NCI-H226 (cell line): ENCODE data around the gene PBRM1.

Source experiments
- DNase-seq: peaks from one replicate; pipeline ENCODE4 v3.0.0-alpha.2; 2015

The PBRM1 gene

DNA sequence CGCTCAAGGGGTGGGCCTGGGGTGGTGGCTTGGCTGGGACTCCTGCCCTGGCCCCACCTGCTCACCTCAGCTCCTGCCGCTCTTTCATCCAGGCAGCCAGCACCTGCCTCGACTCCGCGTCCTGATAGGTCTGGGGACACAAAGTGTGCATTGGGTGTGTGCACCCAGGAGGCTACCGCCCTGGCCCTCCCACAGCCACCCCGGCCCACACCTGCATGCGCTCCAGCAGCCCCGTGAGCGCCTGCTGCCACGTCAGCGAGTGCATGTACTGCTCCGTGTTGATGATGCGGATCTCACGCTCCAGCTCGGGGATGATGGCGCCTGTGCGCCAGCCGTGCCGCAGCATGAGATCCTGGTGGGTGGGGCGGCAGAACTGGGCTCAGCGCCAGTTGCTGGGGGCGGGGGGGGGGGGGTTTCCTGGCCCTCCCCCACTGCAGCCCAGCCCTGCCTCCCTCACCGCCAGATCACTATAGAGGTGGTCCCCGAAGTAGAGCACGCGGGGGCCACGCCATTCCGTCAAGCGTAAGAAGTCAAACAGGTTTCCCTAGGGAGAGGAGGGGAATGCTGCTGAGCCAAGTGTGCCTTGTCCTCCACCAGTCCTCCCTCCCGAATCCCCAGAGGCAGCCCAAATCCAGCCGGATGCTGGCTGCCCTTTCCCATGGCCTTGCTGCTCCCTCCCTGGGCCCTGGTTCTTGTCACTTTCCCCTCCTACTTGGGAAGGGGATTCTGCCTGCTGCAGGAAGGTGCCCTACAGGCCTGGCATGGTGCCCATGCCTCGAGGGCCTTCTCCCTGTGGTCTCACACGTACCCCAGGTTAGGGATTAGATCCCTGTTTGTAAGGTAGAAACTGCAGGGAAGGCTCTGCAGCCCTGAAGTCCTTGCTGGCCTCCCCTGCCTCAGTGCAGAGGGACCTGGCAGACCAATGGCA is 160.7 kb downstream of the PBRM1 start:
- DNase-seq, result no peak

DNA sequence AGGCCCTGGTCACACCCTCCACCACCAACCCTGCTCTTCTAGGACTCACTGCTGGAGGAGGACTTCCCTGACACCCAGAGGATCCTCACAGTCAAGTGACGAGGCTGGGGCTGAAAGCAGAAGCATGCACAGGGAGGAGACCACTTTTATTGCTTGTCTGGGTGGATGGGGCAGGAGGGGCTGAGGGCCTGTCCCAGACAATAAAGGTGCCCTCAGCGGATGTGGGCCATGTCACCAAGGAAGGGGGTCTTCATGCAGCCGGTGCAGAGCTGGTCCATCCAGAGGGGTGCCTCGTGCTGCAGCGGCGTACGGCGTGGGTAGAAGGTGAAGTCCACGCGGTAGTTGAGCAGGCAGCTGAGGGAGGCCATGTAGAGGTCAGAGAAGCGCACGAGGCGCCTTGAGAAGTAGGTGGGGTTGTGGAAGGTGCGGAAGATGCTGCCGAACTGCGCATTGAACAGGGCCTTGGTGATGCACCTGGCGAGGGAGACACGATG is 161.4 kb downstream of the PBRM1 start:
- DNase-seq, result no peak

DNA sequence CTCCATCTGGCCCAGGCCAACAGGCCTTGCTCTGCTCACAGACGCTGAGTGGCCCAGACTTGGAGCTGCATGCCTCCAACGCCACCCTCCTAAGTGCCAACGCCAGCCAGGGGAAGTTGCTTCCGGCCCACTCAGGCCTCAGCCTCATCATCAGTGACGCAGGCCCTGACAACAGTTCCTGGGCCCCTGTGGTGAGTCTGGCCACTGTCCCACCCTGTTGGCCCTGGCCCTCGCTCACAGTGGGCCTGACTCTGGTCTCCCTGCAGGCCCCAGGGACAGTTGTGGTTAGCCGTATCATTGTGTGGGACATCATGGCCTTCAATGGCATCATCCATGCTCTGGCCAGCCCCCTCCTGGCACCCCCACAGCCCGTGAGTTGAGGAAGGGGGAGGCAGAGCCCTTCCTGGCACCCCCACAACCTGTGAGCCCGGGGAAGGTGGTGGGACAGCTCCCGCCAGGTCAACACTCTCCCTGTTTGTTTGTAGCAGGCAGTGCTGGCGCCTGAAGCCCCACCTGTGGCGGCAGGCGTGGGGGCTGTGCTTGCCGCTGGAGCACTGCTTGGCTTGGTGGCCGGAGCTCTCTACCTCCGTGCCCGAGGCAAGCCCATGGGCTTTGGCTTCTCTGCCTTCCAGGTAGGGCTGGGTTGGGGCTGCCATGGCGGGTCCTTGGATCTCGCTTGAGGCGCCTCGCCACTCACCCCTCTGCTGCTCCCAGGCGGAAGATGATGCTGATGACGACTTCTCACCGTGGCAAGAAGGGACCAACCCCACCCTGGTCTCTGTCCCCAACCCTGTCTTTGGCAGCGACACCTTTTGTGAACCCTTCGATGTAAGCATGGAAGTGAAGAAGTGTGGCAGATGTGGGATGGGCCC is 162.1 kb downstream of the PBRM1 start:
- no peak for DNase-seq

DNA sequence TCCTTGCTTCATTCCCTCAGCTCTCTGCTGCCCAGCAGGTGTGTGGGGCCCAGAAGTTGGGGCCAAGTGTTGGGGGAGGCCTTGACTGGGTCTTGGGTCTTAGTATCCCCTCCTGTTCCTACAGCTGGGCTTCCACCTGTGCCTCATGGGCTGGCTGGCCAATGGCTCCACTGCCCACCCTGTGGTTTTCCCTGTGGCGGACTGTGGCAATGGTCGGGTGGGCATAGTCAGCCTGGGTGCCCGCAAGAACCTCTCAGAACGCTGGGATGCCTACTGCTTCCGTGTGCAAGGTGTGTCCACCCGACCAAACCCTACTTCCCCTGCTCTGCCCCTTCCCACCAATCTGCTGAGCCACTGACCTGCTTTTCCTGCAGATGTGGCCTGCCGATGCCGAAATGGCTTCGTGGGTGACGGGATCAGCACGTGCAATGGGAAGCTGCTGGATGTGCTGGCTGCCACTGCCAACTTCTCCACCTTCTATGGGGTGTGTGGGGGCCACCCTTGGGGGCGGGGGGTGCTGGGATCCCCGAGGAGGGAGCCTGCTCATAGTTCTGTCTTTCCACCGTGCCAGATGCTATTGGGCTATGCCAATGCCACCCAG is 163.0 kb downstream of the PBRM1 start:
- DNase-seq, result no peak

DNA sequence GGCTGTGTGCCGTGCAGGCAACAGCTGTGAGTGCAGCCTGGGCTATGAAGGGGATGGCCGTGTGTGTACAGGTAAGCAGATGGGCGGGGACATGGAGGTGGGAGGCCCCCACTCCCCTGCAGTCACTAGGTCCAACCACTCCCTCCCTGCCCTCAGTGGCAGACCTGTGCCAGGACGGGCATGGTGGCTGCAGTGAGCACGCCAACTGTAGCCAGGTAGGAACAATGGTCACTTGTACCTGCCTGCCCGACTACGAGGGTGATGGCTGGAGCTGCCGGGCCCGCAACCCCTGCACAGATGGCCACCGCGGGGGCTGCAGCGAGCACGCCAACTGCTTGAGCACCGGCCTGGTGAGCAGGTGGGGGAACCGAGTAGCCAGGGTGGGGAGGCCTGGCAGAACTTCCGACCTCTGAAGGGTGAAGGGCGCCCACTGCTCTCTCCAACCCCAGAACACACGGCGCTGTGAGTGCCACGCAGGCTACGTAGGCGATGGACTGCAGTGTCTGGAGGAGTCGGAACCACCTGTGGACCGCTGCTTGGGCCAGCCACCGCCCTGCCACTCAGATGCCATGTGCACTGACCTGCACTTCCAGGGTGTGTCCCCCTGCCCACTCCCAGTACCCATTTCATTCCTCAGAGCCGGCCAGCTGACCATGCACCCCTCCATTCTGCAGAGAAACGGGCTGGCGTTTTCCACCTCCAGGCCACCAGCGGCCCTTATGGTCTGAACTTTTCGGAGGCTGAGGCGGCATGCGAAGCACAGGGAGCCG is 163.6 kb downstream of the PBRM1 start:
- no peak for DNase-seq

DNA sequence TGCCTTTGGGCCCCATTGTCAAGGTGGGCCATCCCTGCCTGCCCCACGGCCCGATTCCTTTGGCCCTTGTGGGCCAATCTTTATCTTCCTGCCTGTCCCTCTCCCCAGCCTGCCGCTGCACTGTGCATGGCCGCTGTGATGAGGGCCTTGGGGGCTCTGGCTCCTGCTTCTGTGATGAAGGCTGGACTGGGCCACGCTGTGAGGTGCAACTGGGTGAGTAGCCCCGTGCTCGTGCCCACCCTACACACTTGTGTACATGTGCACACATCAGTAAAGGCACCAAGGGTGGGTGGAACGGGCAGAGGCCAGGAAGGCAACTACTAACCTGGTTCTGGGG is 164.3 kb downstream of the PBRM1 start:
- no peak for DNase-seq

DNA sequence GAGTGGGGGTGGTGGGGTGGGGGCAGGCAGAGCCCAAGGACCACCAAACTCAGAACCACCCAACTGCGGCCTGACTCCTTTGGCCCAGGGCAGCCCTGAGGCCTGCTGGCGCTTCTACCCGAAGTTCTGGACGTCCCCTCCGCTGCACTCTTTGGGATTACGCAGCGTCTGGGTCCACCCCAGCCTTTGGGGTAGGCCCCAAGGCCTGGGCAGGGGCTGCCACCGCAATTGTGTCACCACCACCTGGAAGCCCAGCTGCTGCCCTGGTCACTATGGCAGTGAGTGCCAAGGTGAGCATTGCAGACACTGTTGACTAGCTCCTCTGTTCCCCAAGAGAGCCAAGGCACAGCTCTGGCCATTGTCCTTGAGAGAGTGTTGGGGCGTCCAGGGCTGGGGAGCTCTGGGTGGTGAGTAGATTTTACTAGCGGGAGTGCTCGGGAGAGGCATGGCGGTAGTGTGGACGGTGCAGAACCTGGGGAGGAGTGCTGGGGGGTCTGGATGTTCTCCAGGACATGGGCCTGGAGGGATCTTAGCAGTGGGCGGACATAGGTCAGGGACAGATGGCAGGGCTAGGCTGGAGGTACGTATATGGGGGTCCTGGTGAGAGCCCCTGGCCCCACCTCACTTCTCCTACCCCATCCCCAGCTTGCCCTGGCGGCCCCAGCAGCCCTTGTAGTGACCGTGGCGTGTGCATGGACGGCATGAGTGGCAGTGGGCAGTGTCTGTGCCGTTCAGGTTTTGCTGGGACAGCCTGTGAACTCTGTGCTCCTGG is 164.8 kb downstream of the PBRM1 start:
- DNase-seq, result no peak

DNA sequence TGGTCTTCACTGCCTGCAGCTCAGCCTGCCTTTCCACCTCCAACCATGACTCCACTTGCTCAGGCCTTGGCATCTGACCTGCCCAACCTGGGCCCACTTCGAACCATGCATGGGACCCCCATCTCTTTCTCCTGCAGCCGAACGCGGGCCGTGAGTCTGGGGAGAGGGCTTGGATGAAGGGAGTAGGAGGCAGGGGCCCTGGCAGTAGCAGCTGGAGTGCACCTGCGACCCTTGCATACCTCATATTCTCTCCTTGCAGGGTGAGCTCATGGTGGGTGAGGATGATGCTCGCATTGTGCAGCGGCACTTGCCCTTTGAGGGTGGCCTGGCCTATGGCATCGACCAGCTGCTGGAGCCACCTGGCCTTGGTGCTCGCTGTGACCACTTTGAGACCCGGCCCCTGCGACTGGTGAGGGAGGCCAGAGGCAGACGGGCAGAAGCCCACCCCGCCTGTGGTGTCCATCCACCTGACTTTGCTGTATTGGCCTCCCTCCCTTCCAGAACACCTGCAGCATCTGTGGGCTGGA is 165.5 kb downstream of the PBRM1 start:
- DNase-seq, result no peak

DNA sequence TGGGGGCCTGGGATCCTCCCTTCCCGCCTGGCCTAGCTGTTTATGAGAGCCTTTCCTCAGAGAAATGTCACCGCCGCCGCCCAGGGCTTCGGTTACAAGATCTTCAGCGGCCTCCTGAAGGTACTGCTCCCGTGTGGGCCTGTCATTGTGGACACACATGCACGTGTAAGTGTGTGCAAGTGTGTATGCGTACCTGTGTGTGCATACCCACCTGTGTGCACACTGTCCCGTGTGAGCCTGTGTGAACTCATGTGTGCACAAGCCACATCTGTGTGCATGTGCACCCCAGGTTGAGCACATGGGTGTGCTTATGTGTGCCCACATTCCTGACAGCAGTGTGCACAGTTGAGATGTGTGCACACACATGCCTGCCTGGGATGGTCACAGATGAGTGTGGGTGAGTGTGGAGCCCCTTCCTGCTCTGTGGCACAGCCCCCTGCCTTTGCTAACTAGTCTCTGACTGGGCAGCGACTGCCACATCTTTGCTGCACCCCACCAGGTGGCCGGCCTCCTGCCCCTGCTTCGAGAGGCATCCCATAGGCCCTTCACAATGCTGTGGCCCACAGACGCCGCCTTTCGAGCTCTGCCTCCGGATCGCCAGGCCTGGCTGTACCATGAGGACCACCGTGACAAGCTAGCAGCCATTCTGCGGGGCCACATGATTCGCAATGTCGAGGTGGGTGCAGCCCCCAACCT is 166.1 kb downstream of the PBRM1 start:
- no peak for DNase-seq

DNA sequence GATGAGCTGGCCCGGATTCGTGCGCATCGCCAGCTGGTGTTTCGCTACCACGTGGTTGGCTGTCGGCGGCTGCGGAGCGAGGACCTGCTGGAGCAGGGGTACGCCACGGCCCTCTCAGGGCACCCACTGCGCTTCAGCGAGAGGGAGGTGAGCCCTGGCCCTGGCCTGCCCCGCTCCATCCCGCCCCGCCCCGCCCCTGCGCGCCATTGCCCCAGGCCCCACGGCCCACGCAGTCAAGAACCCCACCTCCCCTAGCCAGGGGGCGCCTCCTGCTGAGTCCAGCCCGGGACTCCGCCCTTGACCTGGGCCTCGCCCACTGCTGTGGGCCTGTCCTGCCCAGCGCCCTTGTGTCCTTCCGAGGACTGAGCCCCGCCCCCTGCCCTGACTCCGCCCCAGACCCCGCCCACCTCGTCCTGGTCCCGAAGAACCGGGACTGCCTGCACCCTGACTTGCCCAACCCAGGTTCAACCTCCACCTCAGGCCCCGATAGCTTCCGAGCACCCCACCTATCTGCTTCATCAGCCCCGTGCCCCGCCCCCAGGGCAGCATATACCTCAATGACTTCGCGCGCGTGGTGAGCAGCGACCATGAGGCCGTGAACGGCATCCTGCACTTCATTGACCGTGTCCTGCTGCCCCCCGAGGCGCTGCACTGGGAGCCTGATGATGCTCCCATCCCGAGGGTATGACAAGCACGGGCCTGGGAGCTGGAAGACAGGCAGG is 166.8 kb downstream of the PBRM1 start:
- DNase-seq, result no peak

DNA sequence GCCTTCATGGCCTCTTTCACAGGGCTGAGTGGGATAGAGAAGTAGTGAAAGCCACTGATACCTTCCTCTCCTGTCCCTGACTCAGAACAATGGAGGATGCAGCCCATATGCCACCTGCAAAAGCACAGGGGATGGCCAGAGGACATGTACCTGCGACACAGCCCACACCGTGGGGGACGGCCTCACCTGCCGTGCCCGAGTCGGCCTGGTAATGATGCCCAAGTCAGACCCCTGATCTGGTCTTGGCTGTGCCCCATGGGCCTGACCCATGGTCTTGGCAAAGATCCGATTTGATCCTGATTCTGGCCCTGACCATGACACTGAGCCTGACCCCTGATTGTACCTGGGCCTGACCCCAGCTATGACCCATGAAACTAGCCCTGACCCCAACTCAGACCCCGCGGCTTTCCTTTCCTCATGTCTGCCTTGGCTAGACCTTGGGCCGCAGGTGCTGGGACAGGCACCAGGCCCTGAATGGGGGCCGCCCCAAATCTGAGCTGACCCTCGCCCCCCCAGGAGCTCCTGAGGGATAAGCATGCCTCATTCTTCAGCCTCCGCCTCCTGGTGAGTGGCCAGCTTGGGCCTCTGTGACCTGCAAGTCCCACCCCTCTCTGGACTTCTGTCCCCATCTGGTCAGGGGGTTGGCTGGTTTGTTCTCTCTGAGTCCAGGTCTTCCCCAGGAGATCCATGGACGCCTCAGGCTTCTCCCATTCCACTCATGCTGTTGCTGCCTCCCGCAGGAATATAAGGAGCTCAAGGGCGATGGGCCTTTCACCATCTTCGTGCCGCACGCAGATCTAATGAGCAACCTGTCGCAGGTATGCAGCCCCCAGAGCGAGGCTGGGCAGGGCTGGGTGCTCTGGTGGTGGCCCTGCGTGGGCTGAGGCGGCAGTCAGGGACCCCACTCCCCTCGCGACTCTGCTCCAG is 167.7 kb downstream of the PBRM1 start:
- DNase-seq, result no peak

DNA sequence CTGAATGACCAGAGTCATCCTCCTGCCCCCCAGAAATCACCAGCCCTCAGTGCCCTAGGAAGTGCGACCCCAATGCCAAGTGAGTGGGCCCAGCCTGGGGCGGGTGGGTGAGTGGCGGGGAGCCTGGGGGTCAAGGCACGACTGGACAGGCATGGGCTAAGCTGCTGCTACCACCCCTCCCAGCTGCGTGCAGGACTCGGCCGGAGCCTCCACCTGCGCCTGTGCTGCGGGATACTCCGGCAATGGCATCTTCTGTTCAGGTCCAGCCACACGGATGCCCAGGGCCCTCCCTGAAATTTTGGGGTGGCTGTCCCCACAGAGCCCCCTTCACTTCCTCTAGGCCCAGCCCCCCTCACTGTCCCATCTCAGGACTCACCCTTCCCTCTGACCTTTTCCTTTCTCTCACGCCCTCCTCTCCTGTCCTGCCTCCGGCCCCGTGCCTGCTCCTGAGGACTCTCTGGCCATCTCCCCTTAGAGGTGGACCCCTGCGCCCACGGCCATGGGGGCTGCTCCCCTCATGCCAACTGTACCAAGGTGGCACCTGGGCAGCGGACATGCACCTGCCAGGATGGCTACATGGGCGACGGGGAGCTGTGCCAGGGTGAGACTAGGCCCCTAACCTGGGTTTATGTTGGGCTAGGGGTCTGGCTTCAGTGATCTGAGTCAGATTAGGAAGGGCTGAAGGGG is 169.1 kb downstream of the PBRM1 start:
- DNase-seq, result no peak

DNA sequence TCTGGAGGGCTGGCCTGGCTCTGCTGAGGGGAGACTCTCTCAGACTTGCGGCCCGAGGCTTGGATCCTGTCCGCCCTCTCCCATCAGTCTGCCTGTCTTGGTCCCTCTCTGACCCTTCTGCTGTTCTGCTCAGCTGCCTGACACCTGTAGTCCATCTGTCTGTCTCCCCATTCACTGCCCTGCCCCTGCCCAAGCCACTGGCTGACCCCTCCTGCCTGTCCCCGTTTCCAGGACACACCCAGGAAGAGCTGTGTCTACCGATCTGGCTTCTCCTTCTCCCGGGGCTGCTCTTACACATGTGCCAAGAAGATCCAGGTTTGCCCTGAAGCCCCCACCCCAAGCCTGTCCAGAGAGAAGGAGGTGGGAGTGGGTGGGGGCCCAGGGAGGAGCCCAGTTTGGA is 170.5 kb downstream of the PBRM1 start:
- no peak for DNase-seq

DNA sequence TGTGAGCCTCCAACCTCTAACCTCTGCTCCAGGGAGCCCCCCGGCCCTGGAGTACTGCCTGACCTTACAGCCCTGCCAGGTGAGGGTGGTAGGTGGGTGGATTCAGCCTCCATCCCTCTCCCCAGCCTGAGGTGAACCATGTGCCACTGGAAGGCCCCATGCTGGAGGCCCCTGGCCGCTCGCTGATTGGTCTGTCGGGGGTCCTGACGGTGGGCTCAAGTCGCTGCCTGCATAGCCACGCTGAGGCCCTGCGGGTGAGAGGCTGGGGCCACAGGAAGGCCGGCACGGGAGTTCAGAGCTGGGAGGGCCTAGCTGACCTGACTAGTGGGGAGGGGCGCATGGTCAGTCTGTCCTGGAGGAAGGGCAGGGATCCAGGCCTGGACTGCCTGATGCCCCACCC is 171.1 kb downstream of the PBRM1 start:
- DNase-seq, result no peak

DNA sequence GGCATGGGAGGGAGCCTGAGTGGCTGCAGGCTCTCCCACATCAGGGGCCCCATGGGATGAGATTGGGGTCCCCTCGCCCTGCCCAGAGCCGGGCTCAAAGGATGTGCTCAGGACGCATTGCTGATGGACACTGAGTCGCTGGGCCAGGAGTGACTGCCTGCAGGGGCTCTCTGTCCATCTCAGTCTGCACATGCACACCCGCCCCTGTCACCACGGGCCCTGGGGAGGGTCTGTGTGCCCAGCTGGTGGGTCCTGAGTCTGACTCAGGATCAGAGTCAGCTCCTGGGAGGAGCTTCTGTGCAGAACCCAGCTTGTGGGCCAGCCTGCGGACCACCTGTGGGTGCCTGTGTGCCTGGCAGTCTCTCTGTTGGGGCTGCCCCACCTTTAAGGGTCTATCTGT is 172.4 kb downstream of the PBRM1 start:
- DNase-seq, result no peak

DNA sequence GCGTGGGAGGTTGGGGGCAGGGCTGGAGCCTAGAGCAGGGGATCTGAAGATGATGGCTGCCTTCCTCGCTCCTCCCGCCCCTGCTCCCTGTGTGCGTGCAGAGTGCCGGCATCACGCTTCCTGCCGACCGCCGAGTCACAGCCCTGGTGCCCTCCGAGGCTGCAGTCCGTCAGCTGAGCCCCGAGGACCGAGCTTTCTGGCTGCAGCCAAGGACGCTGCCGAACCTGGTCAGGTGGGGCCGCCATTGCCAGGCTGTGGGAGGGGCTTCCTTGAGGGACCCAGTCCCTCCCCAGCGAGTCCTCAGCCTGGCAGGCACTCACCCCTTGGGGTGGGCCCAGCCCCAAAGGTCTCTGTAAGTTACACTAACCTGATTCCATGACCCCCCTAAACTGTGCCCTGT is 173.0 kb downstream of the PBRM1 start:
- no peak for DNase-seq

DNA sequence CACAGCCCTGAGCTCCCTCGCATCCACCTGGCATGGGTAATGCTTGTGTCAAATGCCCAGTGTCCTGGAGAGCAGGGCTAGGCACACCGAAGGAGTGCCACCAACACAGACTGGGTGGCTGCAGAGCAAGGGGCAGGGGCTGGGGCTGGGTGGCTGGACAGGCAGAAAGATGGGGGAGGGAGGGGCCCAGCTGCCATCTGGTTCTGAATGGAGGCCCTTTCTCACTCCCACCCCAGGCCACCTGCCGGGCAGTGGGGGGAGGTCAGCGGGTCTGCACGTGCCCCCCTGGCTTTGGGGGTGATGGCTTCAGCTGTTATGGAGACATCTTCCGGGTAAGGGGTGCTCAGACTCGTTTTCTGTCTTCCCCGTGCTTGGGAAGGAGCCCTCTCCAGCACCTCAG is 173.6 kb downstream of the PBRM1 start:
- no peak for DNase-seq

DNA sequence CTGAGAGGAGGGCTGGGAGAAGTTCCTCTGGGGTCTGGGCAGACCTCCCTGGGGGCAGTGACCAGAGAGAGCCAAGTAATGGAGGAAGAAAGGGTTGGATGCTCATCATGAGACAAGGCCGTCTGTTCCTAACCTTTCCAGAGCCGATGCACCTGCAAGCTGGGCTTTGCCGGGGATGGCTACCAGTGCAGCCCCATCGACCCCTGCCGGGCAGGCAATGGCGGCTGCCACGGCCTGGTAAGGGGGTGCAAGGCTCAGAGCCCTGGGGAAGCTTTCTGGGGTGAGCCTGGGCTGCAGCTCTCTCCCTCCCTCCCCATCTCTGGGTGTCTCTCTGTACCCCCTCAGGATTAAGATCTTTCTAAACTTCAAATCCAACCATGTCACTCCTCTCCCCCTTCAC is 174.2 kb downstream of the PBRM1 start:
- no peak for DNase-seq
